SK-N-SH treated with all-trans-retinoic acid at 6 μM for 48 hours (cell line): ENCODE results near the gene HHAT.

Experiments used
- ATAC-seq: fragments of 200-7000 bp; cut with Tn5 transposase; 3 replicates; pipeline ENCODE4 v1.9.1; 2020; ENCODE audit warnings: mild to moderate bottlenecking, moderate library complexity
- ARNTL ChIP-seq: fragments of 450-650 bp; formaldehyde crosslinking; IDR thresholded peaks from 2 replicates; pipeline ENCODE4 v1.5.0; 2020; ENCODE audit warnings: low read depth, mild to moderate bottlenecking, moderate library complexity, borderline replicate concordance
- BACH2 ChIP-seq: fragments of 250-450 bp; sonication (Bioruptor Pico); IDR thresholded peaks from 2 replicates; pipeline ENCODE4 v1.9.0; 2021; ENCODE audit warnings: mild to moderate bottlenecking, borderline replicate concordance
- CREB5 ChIP-seq: fragments of 250-450 bp; sonication (Bioruptor Pico); IDR thresholded peaks from 2 replicates; pipeline ENCODE4 v1.5.1; 2020; ENCODE audit warnings: low read depth, mild to moderate bottlenecking, moderate library complexity
- CSDC2 ChIP-seq: fragments of 250-450 bp; sonication (Bioruptor Pico); IDR thresholded peaks from 2 replicates; pipeline ENCODE4 v1.5.0; 2020; ENCODE audit warnings: mild to moderate bottlenecking, moderate library complexity
- ESRRG ChIP-seq: fragments of 250-450 bp; sonication (Bioruptor Pico); IDR thresholded peaks from 2 replicates; pipeline ENCODE4 v1.6.1; 2021; ENCODE audit warnings: mild to moderate bottlenecking
- GLIS3 ChIP-seq: fragments of 250-450 bp; sonication (Bioruptor Pico); IDR thresholded peaks from 2 replicates; pipeline ENCODE4 v1.5.0; 2020; ENCODE audit warnings: mild to moderate bottlenecking, moderate library complexity
- ISL1 ChIP-seq: fragments of 250-450 bp; sonication (Bioruptor Pico); IDR thresholded peaks from 2 replicates; pipeline ENCODE4 v2.1.2; 2022; ENCODE audit warnings: mild to moderate bottlenecking, moderate library complexity
- OSR1 ChIP-seq: fragments of 250-450 bp; sonication (Bioruptor Pico); IDR thresholded peaks from 2 replicates; pipeline ENCODE4 v1.8.0; 2022; ENCODE audit warnings: moderate library complexity, mild to moderate bottlenecking, inconsistent platforms
- POU6F1 ChIP-seq: fragments of 250-450 bp; sonication (Bioruptor Pico); IDR thresholded peaks from 2 replicates; pipeline ENCODE4 v1.8.0; 2021; ENCODE audit warnings: low read depth, mild to moderate bottlenecking, moderate library complexity, borderline replicate concordance
- PPARA ChIP-seq: fragments of 250-450 bp; sonication (Bioruptor Pico); IDR thresholded peaks from 2 replicates; pipeline ENCODE4 v1.5.0; 2020; ENCODE audit warnings: mild to moderate bottlenecking, borderline replicate concordance
- RARB ChIP-seq: fragments of 250-450 bp; sonication (Bioruptor Pico); IDR thresholded peaks from 2 replicates; pipeline ENCODE4 v1.8.0; 2021; ENCODE audit warnings: mild to moderate bottlenecking, moderate library complexity
- SNAI2 ChIP-seq: fragments of 250-450 bp; sonication (Bioruptor Pico); IDR thresholded peaks from 2 replicates; pipeline ENCODE4 v1.5.0; 2020; ENCODE audit warnings: mild to moderate bottlenecking, moderate library complexity
- TCF4 ChIP-seq: fragments of 250-450 bp; sonication (Bioruptor Pico); IDR thresholded peaks from 2 replicates; pipeline ENCODE4 v1.8.0; 2021; ENCODE audit warnings: mild to moderate bottlenecking, moderate library complexity, borderline replicate concordance
- TOX ChIP-seq: fragments of 250-450 bp; sonication (Bioruptor Pico); IDR thresholded peaks from 2 replicates; pipeline ENCODE4 v1.8.0; 2021; ENCODE audit warnings: mild to moderate bottlenecking, moderate library complexity, borderline replicate concordance
- ZC3H10 ChIP-seq: fragments of 250-450 bp; sonication (Bioruptor Pico); IDR thresholded peaks from 2 replicates; pipeline ENCODE4 v1.5.1; 2021; ENCODE audit warnings: mild to moderate bottlenecking, moderate library complexity
- ZFP30 ChIP-seq: fragments of 450-650 bp; formaldehyde crosslinking; IDR thresholded peaks from 2 replicates; pipeline ENCODE4 v1.5.0; 2022; ENCODE audit warnings: mild to moderate bottlenecking, moderate library complexity
- ZNF565 ChIP-seq: fragments of 450-650 bp; formaldehyde crosslinking; conservative IDR thresholded peaks from 2 replicates; pipeline ENCODE4 v1.5.0; 2020; ENCODE audit warnings: low read depth, mild to moderate bottlenecking, moderate library complexity
- ZNF70 ChIP-seq: fragments of 450-650 bp; formaldehyde crosslinking; IDR thresholded peaks from 2 replicates; pipeline ENCODE4 v1.5.0; 2020; ENCODE audit warnings: mild to moderate bottlenecking, moderate library complexity
- ZNF8 ChIP-seq: fragments of 450-650 bp; formaldehyde crosslinking; IDR thresholded peaks from 2 replicates; pipeline ENCODE4 v1.5.0; 2020; ENCODE audit warnings: mild to moderate bottlenecking, moderate library complexity
- TF ChIP-seq, protein P1 (sequence below): fragments of 250-450 bp; sonication (Bioruptor Pico); IDR thresholded peaks from 2 replicates; pipeline ENCODE4 v1.5.1; 2021; ENCODE audit warnings: mild to moderate bottlenecking, moderate library complexity
- TF ChIP-seq, protein P2 (sequence below): fragments of 250-450 bp; sonication (Bioruptor Pico); IDR thresholded peaks from 2 replicates; pipeline ENCODE4 v1.5.0; 2020; ENCODE audit warnings: mild to moderate bottlenecking, moderate library complexity

Gene HHAT

DNA sequence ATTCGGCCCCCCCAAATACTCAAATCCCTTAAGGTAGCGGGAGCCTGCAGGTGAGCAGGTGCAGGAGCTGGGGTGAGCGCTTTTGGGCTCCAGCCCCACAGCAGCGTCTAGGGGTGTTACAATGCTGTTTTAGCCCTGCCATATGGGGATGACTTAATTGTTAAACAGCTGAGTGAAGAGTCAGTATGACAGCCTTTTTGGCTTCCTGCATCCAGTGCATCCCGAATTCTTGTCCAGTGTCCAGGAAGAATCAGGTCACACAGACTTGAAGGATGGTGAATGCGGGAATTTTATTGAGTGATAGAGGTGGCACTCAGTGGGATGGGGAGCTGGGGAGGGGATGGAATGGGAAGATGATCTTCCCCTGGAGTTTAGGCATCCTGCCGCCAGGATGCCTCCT lies 30.4 kb upstream of the HHAT start (continued):
- TF ChIP-seq, protein P1, sequence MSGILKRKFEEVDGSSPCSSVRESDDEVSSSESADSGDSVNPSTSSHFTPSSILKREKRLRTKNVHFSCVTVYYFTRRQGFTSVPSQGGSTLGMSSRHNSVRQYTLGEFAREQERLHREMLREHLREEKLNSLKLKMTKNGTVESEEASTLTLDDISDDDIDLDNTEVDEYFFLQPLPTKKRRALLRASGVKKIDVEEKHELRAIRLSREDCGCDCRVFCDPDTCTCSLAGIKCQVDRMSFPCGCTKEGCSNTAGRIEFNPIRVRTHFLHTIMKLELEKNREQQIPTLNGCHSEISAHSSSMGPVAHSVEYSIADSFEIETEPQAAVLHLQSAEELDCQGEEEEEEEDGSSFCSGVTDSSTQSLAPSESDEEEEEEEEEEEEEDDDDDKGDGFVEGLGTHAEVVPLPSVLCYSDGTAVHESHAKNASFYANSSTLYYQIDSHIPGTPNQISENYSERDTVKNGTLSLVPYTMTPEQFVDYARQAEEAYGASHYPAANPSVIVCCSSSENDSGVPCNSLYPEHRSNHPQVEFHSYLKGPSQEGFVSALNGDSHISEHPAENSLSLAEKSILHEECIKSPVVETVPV (CRISPR knock-in tag) = no peak
- TF ChIP-seq ZC3H10 (CRISPR knock-in tag) (no peak), CSDC2 (no peak), POU6F1 (no peak), TCF4 (CRISPR knock-in tag) (no peak), ZFP30 (CRISPR knock-in tag) (no peak), CREB5 (CRISPR knock-in tag) (no peak), BACH2 (CRISPR knock-in tag) (no peak), ZNF565 (CRISPR knock-in tag) (no peak), ESRRG (CRISPR knock-in tag) (no peak), ARNTL (CRISPR knock-in tag) (no peak)
- TF ChIP-seq, all 23 proteins: peak for 0

GRCh38 chr1:210298936-210299335 lies 29.8 kb upstream of the HHAT start:
- no peak for ATAC-seq
- no peak for TF ChIP-seq OSR1 (CRISPR knock-in tag)
- TF ChIP-seq, protein P2, sequence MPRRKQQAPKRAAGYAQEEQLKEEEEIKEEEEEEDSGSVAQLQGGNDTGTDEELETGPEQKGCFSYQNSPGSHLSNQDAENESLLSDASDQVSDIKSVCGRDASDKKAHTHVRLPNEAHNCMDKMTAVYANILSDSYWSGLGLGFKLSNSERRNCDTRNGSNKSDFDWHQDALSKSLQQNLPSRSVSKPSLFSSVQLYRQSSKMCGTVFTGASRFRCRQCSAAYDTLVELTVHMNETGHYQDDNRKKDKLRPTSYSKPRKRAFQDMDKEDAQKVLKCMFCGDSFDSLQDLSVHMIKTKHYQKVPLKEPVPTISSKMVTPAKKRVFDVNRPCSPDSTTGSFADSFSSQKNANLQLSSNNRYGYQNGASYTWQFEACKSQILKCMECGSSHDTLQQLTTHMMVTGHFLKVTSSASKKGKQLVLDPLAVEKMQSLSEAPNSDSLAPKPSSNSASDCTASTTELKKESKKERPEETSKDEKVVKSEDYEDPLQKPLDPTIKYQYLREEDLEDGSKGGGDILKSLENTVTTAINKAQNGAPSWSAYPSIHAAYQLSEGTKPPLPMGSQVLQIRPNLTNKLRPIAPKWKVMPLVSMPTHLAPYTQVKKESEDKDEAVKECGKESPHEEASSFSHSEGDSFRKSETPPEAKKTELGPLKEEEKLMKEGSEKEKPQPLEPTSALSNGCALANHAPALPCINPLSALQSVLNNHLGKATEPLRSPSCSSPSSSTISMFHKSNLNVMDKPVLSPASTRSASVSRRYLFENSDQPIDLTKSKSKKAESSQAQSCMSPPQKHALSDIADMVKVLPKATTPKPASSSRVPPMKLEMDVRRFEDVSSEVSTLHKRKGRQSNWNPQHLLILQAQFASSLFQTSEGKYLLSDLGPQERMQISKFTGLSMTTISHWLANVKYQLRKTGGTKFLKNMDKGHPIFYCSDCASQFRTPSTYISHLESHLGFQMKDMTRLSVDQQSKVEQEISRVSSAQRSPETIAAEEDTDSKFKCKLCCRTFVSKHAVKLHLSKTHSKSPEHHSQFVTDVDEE = no peak
- TF ChIP-seq CREB5 (CRISPR knock-in tag) = no peak
- no peak for TF ChIP-seq ESRRG (CRISPR knock-in tag)
- TF ChIP-seq RARB (CRISPR knock-in tag) = no peak
- TF ChIP-seq ISL1 (CRISPR knock-in tag) = no peak
- TF ChIP-seq CSDC2 = no peak
- TF ChIP-seq ZNF565 (CRISPR knock-in tag) = no peak
- no peak for TF ChIP-seq ZFP30 (CRISPR knock-in tag)
- TF ChIP-seq GLIS3 (CRISPR knock-in tag) = no peak
- no peak for TF ChIP-seq ZNF70 (CRISPR knock-in tag)
- TF ChIP-seq POU6F1 = no peak
- no peak for TF ChIP-seq SNAI2 (CRISPR knock-in tag)
- TF ChIP-seq, protein P1 (CRISPR knock-in tag) = no peak
- TF ChIP-seq ZNF8 (CRISPR knock-in tag) = no peak
- no peak for TF ChIP-seq TOX (CRISPR knock-in tag)
- TF ChIP-seq PPARA (CRISPR knock-in tag) = no peak
- no peak for TF ChIP-seq BACH2 (CRISPR knock-in tag)
- no peak for TF ChIP-seq ZC3H10 (CRISPR knock-in tag)
- no peak for TF ChIP-seq TCF4 (CRISPR knock-in tag)
- TF ChIP-seq, all 23 proteins: peak for 0
